Measurements from ENCODE around the gene SHC2.

DNA sequence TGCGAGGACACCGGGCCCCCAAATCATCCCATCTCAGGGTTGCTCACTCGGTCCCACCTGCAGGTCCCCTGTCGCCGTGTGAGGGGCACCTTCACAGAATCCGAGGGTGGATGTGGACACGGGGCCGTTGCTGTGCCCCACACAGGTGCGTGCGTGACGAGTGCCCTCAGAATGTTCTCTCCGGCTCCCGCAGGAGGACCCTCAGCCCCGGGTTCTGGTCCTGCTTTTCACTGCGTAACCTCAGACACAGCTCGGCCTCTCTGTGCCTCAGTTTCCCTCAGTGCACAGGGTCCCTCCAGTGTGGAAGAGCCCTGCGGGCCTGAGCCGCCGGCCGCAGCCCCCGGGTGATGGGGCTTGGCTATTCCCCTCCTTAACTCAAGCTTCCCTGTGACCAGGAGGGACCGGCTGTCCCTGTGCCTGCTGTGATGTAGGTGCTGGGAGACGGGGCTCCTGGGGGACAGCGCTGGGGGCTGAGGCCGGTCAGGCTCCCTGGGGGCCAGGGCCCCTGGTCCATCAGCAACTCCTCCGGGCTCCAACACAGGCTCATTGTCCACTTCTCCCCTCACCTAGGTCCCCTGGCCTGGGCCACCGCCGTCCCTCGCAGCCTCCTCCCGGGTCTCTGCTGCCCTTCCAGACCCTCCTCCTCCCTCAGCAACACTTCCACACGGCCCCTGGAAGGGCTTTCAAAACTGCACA, 4.8 kb downstream of the SHC2 start:
- no peak for TF ChIP-seq POLR2A (IDR thresholded peaks at IDR 0.05)
- TF ChIP-seq, protein P1, sequence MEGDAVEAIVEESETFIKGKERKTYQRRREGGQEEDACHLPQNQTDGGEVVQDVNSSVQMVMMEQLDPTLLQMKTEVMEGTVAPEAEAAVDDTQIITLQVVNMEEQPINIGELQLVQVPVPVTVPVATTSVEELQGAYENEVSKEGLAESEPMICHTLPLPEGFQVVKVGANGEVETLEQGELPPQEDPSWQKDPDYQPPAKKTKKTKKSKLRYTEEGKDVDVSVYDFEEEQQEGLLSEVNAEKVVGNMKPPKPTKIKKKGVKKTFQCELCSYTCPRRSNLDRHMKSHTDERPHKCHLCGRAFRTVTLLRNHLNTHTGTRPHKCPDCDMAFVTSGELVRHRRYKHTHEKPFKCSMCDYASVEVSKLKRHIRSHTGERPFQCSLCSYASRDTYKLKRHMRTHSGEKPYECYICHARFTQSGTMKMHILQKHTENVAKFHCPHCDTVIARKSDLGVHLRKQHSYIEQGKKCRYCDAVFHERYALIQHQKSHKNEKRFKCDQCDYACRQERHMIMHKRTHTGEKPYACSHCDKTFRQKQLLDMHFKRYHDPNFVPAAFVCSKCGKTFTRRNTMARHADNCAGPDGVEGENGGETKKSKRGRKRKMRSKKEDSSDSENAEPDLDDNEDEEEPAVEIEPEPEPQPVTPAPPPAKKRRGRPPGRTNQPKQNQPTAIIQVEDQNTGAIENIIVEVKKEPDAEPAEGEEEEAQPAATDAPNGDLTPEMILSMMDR (IDR thresholded peaks at IDR 0.05) = no peak

All from vagina (tissue), 2 donors.